ENCODE results near the gene DAGLA. TPM values are rescaled to one million over a fixed set of nuclear protein-coding genes. Genes with fewer than 3 reads are reported as not detected.
A peak's percentile ranks its signal among the peaks of the same experiment; 100 is the strongest.

DAGLA gene
- total RNA-seq, 1 experiment from 2014 or later = 4.5 TPM

GRCh38 chr11:61761440-61762222 lies 81.4 kb downstream of the DAGLA start:
- Histone ChIP-seq H3K79me2 (ENCODE audit: insufficient read depth, low read length) (no peaks in the 10 kb centered on the region), H3K4ac (ENCODE audit: low read depth, low read length) (no peak overlapping the region), H3K23ac (ENCODE audit: insufficient read length, low read depth, low read length) (no peak overlapping the region), H2BK20ac (ENCODE audit: low read depth, low read length, poor library complexity, severe bottlenecking) (no peak overlapping the region), H3K27ac (ENCODE audit: insufficient read length, low read depth, low read length) (no peak overlapping the region), H2BK12ac (ENCODE audit: insufficient read length, low read depth, low read length) (no peak overlapping the region), H4K20me1 (ENCODE audit: control insufficient read depth, insufficient read depth, insufficient read length) (no peaks in the 10 kb centered on the region), H3K23me2 (ENCODE audit: insufficient read length, low read depth, low read length, poor library complexity, severe bottlenecking) (no peaks in the 10 kb centered on the region), H3K9me3 (ENCODE audit: control insufficient read depth, low read depth, low read length) (no peaks in the 10 kb centered on the region), H3K14ac (ENCODE audit: insufficient read depth, low read length) (peak overlapping the region; percentile 17; the same call in 1 of the 2 replicates), H3K56ac (ENCODE audit: insufficient read length, low read depth, low read length) (no peak overlapping the region), H4K91ac (ENCODE audit: insufficient read length, low read depth, low read length) (no peak overlapping the region), H3T11ph (ENCODE audit: low read length) (no peak overlapping the region), H4K8ac (replicated peaks; ENCODE audit: insufficient read length, low read depth, low read length) (no peak overlapping the region), H2AFZ (ENCODE audit: low read length) (no peak overlapping the region), H2BK15ac (ENCODE audit: low read depth, low read length) (no peak overlapping the region), H2BK5ac (ENCODE audit: insufficient read length, low read length) (no peak overlapping the region), H3K4me2 (ENCODE audit: insufficient read depth, insufficient read length, low read length) (no peak overlapping the region), H3K27me3 (ENCODE audit: insufficient read depth, low read length) (no peaks in the 10 kb centered on the region), H3K18ac (ENCODE audit: insufficient read length, low read depth, low read length) (no peak overlapping the region), H2BK120ac (ENCODE audit: low read depth, low read length, poor library complexity, severe bottlenecking) (no peak overlapping the region), H3K4me1 (ENCODE audit: insufficient read depth, low read length) (no peaks in the 10 kb centered on the region; the same call in 1 of the 2 replicates), H2AK5ac (ENCODE audit: insufficient read length, low read length) (no peak overlapping the region), H4K5ac (ENCODE audit: insufficient read length, low read depth, low read length) (no peak overlapping the region), H3K79me1 (ENCODE audit: insufficient read depth, low read depth, low read length, poor library complexity, severe bottlenecking) (no peaks in the 10 kb centered on the region), H3K9ac (ENCODE audit: extremely low read depth, insufficient read length, low read length) (no peak overlapping the region)
- peaks cover 36 to 54% of the 10 kb centered on the region in 2 experiments for H3K4me1 Mint-ChIP-seq
- H3K27ac Mint-ChIP-seq = peak overlapping the region in 2 of 3 experiments; percentile 19 to 60; a peak in 3 of 7 replicates
- no peaks in the 10 kb centered on the region for H3K27me3 Mint-ChIP-seq (ENCODE audit: low read depth)
- no peaks in the 10 kb centered on the region for H3K36me3 Mint-ChIP-seq (ENCODE audit: insufficient read depth in 1 of 3, low read depth in 3 of 3)
- H3K9me3 Mint-ChIP-seq = no peaks in the 10 kb centered on the region
- no peak for DNase-seq
- no peak overlapping the region for H3K4me3 Mint-ChIP-seq
- no peak for TF ChIP-seq CTCF (conservative IDR thresholded peaks at IDR 0.05)
- WGBS (ENCODE audit: extremely low coverage, insufficient read length, low lambda C conversion rate) = no CpG with 5 or more reads among the region's 11 CpGs

Measured in H9 (cell line).